Right forelimb (tissue), 1 donor: ENCODE measurements around the gene EPS8L1.
"Not testable (repeated sequence)": the region's sequence is repeated elsewhere in the genome, so short reads cannot be mapped to it uniquely, and the experiment has no call there.

Experiments
- DNase-seq: peaks from one replicate; pipeline ENCODE4 v3.0.0-alpha.2; 2018

EPS8L1 gene

DNA sequence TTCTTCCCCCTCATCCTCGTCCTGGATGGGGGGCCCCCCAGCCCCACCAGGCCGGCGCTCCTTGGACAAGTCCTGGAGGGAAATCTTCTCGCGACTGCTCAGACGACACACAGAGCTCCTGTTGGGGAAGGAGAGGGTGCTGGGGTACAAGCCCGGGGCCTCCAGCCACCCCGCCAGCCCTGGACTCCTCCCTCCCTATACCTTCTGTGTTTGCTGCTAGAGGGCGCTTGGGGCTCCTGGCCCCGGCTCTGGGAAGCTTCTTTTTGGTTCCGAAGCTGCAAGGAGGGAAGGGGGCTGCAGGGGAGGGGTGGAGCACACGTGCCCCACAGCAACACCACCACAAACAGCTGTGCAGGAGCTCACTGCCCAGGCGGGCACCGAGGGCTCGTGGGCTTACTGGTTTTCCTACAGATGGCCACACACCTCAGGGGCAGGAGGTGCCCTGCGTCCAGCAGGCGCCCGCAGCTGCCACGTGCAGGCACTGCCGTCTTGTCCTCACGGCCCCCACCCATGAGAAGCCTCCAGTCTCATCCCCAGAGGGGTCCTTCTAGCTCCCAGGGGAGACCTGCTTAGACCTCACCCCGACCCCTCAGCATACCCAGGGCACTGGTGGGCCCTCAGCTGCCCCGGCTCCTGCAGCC, 20.5 kb downstream of the EPS8L1 start:
- no peak for DNase-seq

- DNase-seq = no peak
Observed at GRCh38 chr19:55097864-55098715, 22.4 kb downstream of the EPS8L1 start.

- DNase-seq = no peak
Observed at GRCh38 chr19:55098716-55099556, 23.3 kb downstream of the EPS8L1 start.

DNA sequence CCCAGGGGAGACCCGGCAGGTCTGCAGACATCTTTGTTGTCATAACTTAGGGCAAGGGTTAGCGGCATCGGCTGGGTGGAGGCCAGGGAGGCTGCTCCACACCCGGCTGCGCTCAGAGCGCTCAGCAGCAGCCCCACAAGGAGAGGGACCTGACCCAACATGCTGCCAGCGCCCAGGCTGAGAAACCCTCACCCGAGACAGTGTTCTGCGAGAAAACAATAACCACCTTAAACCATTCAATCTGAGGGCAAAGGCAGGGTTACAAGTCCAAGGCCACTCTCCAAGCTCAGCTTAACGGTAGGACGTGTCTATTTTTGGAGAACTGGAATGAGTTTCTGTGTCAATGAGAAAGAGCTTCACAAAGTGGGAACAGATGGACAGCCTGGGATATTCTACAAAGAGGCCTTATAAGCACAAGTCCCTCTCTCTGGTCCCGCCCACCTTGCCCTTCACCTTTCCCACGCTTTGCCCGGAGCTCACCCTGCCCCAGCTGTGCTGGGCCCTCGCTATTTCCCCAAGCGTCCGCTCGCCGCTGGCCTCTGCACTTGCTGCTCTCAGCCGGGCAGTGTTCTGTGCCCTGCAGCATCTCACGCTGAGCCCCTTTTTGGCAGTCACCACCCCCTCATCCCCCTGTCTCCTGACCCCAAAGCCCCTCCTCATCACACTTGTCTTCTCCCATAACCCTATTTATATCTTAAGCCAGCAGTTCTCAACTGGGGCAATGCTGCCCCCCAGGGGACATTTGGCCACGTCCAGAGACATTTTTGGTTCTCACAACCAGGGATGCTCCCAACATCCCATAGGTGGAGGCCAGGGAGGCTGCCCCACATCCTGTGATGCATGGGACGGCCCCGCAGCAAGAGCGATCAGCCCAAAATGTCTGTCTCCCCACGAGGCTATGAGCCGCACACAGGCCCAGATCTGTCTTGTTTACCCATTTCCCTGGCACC, 24.2 kb downstream of the EPS8L1 start:
- no peak for DNase-seq

DNA sequence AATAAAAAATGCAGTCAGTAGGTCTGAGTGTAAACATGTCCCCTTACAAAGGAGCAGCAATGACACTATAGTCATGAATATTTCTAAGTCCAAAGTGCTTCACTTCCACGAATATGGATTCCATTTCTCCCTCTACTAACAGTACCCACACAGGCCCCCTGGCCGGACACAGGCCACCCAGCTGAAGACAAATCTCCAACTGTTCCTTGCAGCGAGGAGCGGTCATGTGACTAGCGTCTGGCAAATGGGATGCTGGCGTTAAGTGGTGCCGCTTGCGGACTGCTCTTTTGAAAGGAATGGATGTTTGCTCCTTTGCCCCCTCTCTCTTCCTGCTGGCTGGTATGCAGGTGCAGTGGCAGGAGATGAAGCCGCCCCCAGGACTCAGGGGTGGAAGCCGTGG, 25.6 kb downstream of the EPS8L1 start:
- DNase-seq = no peak

DNA sequence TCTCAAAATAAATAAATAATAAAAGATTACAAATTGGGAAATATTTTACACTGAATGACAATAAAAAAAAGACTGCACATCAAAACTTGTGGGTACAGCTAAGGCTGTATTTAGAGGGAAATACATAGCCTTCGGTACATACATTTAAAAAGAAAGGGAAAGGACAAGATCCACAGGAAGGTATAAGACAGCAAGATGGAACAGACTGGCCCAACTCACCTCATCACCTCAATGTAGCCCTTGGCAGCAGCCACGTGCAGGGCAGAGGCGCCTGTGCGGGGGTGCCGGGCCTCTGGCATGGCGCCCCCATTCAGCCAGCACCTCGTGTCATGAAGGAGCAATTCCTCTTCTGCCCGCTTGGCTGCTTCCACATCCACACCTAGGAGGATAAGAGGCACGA, 27.5 kb downstream of the EPS8L1 start:
- no peak for DNase-seq

GRCh38 chr19:55105237-55105636, 29.6 kb downstream of the EPS8L1 start:
- no peak for DNase-seq

DNA sequence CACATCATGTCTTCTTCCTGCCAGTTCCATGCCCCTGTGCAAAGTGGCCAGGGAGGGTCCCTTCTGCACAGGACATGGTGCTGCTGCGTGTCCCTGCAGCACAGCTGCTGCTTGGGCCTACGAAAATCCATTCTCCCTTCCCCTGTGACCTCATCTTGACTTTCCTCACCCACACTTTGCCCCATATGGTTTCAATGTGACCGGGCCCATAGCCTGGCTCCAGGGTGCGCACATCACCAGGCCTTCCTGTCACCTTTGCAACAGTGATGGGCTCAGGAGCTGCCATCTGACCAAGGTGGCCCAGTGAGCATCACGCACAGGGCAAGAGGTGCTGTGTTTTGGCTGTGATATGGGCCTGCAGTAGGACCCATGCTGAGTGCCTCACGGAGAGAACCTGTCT, 30.9 kb downstream of the EPS8L1 start:
- DNase-seq = no peak

GRCh38 chr19:55107252-55107651, 31.6 kb downstream of the EPS8L1 start:
- not testable (repeated sequence) for DNase-seq

GRCh38 chr19:55109527-55110291, 34.0 kb downstream of the EPS8L1 start:
- DNase-seq = no peak

DNA sequence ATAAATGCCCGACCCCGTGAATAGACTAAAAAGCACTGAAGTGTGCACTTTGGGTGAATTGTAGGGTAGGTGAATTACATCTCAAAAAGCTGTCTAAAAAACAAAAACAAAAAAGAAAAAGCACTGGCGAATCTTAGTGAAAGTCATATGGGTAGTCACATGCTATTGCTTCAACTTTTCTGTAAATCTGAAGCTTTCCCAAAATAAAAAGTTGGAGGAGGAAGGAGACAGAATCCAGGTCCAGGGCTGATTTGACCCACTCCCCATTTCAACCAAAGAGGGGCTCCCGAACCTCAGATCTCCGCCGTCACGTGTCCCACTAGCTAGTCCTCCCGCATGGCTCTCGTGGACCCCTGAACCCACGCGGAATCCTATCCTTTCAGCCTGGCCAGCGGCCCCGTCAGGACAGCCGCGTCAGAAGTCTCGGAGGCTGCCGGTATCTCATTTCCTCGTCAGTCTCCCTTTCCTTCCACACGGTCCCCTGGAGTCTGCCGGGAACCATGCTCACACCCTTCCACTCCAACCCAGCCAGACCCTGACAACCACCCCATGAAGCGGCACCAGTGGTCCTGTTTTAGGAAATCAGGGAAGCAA, 35.7 kb downstream of the EPS8L1 start:
- DNase-seq = no peak

GRCh38 chr19:55112246-55112776, 36.6 kb downstream of the EPS8L1 start:
- no peak for DNase-seq

DNA sequence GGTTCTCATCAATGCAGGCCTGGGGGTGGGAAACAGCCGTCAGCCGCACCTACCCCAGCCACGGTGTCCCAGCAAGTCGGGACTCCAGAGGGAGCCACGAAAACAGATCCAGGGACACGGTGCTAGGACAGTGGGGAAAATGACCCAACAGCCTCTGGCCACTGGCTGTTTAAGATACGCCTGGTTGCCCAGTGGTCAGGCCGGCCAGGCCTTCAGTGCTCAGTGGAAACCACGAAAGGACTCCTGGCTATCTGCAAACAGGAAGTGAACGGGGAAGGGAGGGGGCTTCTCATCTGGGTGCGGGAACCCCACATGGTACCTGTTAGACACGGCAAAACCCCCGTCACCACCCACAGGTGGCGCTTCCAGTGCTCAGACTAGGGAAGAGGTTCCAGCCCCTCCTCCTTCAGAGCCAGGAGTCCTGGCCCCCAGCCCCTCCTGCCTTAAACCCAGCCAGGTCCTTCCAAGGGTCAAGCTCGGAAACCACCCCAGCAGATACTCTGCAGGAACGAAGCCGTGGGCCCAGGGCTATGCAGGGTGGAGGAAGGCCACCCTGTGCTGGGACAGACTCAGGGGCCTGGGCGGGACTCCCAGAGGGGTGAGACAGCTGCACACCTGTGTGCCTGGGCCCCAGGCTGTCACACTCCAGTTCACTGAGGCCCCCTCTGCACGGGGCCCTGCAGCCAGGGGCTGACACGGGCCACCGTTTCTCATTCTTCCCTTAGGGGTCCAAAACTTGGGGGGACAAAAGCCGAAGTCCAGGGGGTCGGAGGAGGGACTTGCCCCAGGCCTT, 37.3 kb downstream of the EPS8L1 start:
- peak; percentile 52 for DNase-seq

- peak; percentile 90 for DNase-seq
Observed at GRCh38 chr19:55113570-55114039, 37.9 kb downstream of the EPS8L1 start.

GRCh38 chr19:55114566-55115145, 39.0 kb downstream of the EPS8L1 start:
- DNase-seq = no peak

- no peak for DNase-seq
Observed at GRCh38 chr19:55115446-55116065, 39.9 kb downstream of the EPS8L1 start.

DNA sequence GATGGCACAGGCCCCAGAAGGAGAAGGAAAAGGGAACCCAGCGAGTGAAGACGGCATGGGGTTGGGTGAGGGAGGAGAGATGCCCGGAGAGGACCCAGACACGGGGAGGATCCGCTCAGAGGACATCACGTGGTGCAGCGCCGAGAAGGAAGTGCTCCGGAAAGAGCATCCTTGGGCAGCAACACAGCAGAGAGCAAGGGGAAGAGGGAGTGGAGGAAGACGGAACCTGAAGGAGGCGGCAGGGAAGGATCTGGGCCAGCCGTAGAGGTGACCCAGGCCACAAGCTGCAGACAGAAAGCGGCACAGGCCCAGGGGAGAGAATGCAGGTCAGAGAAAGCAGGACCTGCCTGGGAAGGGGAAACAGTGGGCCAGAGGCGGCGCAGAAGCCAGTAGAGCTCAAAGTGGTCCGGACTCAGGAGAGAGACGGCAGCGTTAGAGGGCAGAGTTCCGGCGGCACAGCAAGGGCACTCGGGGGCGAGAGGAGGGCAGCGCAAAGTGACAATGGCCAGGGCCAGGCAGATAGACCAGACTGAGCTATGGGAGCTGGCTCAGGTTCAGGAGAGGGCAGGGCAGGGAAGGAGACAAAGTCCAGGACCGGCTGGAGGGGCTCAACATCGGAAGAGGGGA, 40.7 kb downstream of the EPS8L1 start:
- peak; percentile 71 for DNase-seq
